Smooth muscle cell (in vitro differentiated cells): ENCODE results near the gene NINJ2. TPM values are rescaled to one million over a fixed set of nuclear protein-coding genes. Genes with fewer than 3 reads are reported as not detected.
A peak's percentile ranks its signal among the peaks of the same experiment; 100 is the strongest.

Source experiments
- DNase-seq: peaks from one replicate; lab custom pipeline; 2025; ENCODE audit not compliant: unreplicated experiment; lab: John Stamatoyannopoulos, UW
- H2AFZ ChIP-seq: fragments of 200-600 bp; sonication (generic); 2 replicates; pipeline ENCODE4 v1.6.0; 2016; ENCODE audit warnings: antibody characterized with exemption, low read depth, mild to moderate bottlenecking
- H3F3A ChIP-seq: fragments of 200-600 bp; sonication (generic); 2 replicates; pipeline ENCODE4 v1.6.0; 2017; ENCODE audit warnings: antibody characterized with exemption, low read depth
- H3K27ac ChIP-seq: fragments of 200-600 bp; sonication (generic); 2 replicates; pipeline ENCODE4 v1.5.1; 2016; ENCODE audit warnings: low read depth, mild to moderate bottlenecking
- H3K27me3 ChIP-seq: fragments of 200-600 bp; sonication (generic); 2 replicates; pipeline ENCODE4 v1.6.1; 2016; ENCODE audit warnings: low read depth, mild to moderate bottlenecking
- H3K36me3 ChIP-seq: fragments of 200-600 bp; sonication (generic); 2 replicates; pipeline ENCODE4 v1.5.1; 2016; ENCODE audit warnings: low read depth
- H3K4me1 ChIP-seq: fragments of 200-600 bp; sonication (generic); 2 replicates; pipeline ENCODE4 v1.5.1; 2016; ENCODE audit warnings: low read depth
- H3K4me2 ChIP-seq: fragments of 200-600 bp; sonication (generic); 2 replicates; pipeline ENCODE4 v1.6.0; 2016; ENCODE audit warnings: mild to moderate bottlenecking
- H3K4me3 ChIP-seq: fragments of 200-600 bp; sonication (generic); 2 replicates; pipeline ENCODE4 v1.5.1; 2016; ENCODE audit warnings: mild to moderate bottlenecking
- H3K79me2 ChIP-seq: fragments of 200-600 bp; sonication (generic); 2 replicates; pipeline ENCODE4 v1.6.0; 2016; ENCODE audit warnings: low read depth, mild to moderate bottlenecking
- H3K9ac ChIP-seq: fragments of 200-600 bp; sonication (generic); 2 replicates; pipeline ENCODE4 v1.6.0; 2016; ENCODE audit warnings: low read depth
- H3K9me3 ChIP-seq: fragments of 200-600 bp; sonication (generic); replicated peaks from 2 replicates; pipeline ENCODE4 v1.5.1; 2016; ENCODE audit warnings: low read depth
- H4K20me1 ChIP-seq: fragments of 200-600 bp; sonication (generic); 2 replicates; pipeline ENCODE4 v1.6.0; 2016; ENCODE audit warnings: low read depth
- WGBS: methylation state at CpG from one replicate; pipeline ENCODE4 v1.1.7; 2016; ENCODE audit warnings: low lambda C conversion rate; 5-methylcytosine and 5-hydroxymethylcytosine counted together
- polyA plus RNA-seq: library from polyadenylated mRNA; unstranded; fragments of >200 nt; fragmentation: Nextera tagmentation; extraction: Ambion mirVana; gene quantifications from 2 replicates; pipeline ENCODE4 v1.2.1, GENCODE V29; 2016
- total RNA-seq: library from RNA; depleted of rRNA; stranded (reverse); fragments of >200 nt; gene quantifications from 2 replicates; pipeline ENCODE4 v1.2.3, GENCODE V29; 2014
- TF ChIP-seq, protein P1 (sequence below): fragments of 200-600 bp; sonication (generic); IDR thresholded peaks from 2 replicates; pipeline ENCODE4 v1.5.1; 2017; ENCODE audit warnings: borderline replicate concordance, mild to moderate bottlenecking, antibody characterized with exemption; ENCODE audit not compliant: insufficient read depth, poor library complexity, severe bottlenecking

NINJ2 gene
- total and polyA plus RNA-seq, 2 experiments from 2014 or later, result 4.2 to 12.1 TPM

GRCh38 chr12:530308-530707 lies 132.9 kb downstream of the NINJ2 start:
- Histone ChIP-seq H3K9ac (peak overlapping the region; percentile 6), H3K27ac (peak overlapping the region; percentile 97), H3K9me3 (no peaks in the 10 kb centered on the region), H3K4me1 (no peaks in the 10 kb centered on the region), H3K4me3 (no peak overlapping the region), H3K27me3 (no peaks in the 10 kb centered on the region), H3K4me2 (peak overlapping the region; percentile 20), H3F3A (no peaks in the 10 kb centered on the region), H2AFZ (no peak overlapping the region), H3K79me2 (no peaks in the 10 kb centered on the region), H4K20me1 (no peaks in the 10 kb centered on the region), H3K36me3 (no peaks in the 10 kb centered on the region)
- WGBS, result 31% methylated on average over 6 of the region's 6 CpGs
- TF ChIP-seq, protein P1, sequence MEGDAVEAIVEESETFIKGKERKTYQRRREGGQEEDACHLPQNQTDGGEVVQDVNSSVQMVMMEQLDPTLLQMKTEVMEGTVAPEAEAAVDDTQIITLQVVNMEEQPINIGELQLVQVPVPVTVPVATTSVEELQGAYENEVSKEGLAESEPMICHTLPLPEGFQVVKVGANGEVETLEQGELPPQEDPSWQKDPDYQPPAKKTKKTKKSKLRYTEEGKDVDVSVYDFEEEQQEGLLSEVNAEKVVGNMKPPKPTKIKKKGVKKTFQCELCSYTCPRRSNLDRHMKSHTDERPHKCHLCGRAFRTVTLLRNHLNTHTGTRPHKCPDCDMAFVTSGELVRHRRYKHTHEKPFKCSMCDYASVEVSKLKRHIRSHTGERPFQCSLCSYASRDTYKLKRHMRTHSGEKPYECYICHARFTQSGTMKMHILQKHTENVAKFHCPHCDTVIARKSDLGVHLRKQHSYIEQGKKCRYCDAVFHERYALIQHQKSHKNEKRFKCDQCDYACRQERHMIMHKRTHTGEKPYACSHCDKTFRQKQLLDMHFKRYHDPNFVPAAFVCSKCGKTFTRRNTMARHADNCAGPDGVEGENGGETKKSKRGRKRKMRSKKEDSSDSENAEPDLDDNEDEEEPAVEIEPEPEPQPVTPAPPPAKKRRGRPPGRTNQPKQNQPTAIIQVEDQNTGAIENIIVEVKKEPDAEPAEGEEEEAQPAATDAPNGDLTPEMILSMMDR, result no peak
- DNase-seq, result no peak

- no peaks in the 10 kb centered on the region for H3F3A ChIP-seq
- no peak overlapping the region for H3K4me3 ChIP-seq
- H4K20me1 ChIP-seq, result no peaks in the 10 kb centered on the region
- no peak for DNase-seq
- no peak overlapping the region for H3K4me2 ChIP-seq
- H3K27me3 ChIP-seq, result no peaks in the 10 kb centered on the region
- 95% methylated on average over 4 of the region's 4 CpGs for WGBS
- no peak overlapping the region for H3K27ac ChIP-seq
- H3K9ac ChIP-seq, result no peak overlapping the region
- H3K36me3 ChIP-seq, result no peaks in the 10 kb centered on the region
- no peaks in the 10 kb centered on the region for H3K79me2 ChIP-seq
- H2AFZ ChIP-seq, result no peak overlapping the region
- TF ChIP-seq, protein P1, result no peak
- H3K9me3 ChIP-seq, result no peaks in the 10 kb centered on the region
- no peaks in the 10 kb centered on the region for H3K4me1 ChIP-seq
Measured at GRCh38 chr12:527729-528128, 135.5 kb downstream of the NINJ2 start.

- Histone ChIP-seq H3K4me3 (no peak overlapping the region), H3K9ac (no peak overlapping the region), H3K36me3 (no peaks in the 10 kb centered on the region), H3K9me3 (no peaks in the 10 kb centered on the region), H4K20me1 (no peaks in the 10 kb centered on the region), H3K4me1 (no peaks in the 10 kb centered on the region), H3K79me2 (no peaks in the 10 kb centered on the region), H3F3A (no peaks in the 10 kb centered on the region), H2AFZ (no peak overlapping the region), H3K27ac (no peak overlapping the region), H3K4me2 (no peak overlapping the region), H3K27me3 (no peaks in the 10 kb centered on the region)
- TF ChIP-seq, protein P1, result no peak
- no peak for DNase-seq
- 93% methylated on average over 7 of the region's 7 CpGs for WGBS
Measured at GRCh38 chr12:527241-527640, 136.0 kb downstream of the NINJ2 start.

DNA sequence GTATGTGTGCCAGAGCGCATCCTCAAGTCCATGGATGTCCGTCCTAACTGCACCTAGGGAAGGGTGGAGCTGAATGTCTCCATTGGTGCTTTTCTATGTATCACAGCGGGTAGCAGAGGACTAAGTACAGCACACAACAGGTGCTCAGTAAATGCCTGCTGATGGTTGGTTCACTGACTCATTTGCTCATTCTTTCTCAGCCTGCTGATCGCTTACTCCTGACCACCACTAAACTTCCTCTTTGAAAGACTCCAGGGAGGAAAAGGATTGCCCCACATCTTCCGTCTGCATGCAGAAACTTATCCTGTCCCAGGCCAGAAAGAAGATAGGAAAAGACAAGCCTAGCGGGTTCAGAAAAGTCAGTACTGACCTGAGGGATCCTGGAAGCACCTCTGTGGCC lies 137.2 kb downstream of the NINJ2 start:
- H3K36me3 ChIP-seq, result no peaks in the 10 kb centered on the region
- no peaks in the 10 kb centered on the region for H3K4me1 ChIP-seq
- H3K9ac ChIP-seq, result no peak overlapping the region
- no peak overlapping the region for H3K4me3 ChIP-seq
- H3K27ac ChIP-seq, result no peak overlapping the region
- no peaks in the 10 kb centered on the region for H4K20me1 ChIP-seq
- WGBS, result 88% methylated on average over 6 of the region's 6 CpGs
- H3K9me3 ChIP-seq, result no peaks in the 10 kb centered on the region
- TF ChIP-seq, protein P1, result no peak
- H3K4me2 ChIP-seq, result no peak overlapping the region
- no peaks in the 10 kb centered on the region for H3K27me3 ChIP-seq
- H2AFZ ChIP-seq, result no peak overlapping the region
- DNase-seq, result no peak
- H3F3A ChIP-seq, result no peaks in the 10 kb centered on the region
- no peaks in the 10 kb centered on the region for H3K79me2 ChIP-seq
